ENCODE data around the gene SDK1. TPM values are rescaled to one million over a fixed set of nuclear protein-coding genes. Genes with fewer than 3 reads are reported as not detected.

The SDK1 gene
- total and polyA plus RNA-seq, 2 of the 8 experiments (the other 6 are each of a cell fraction or from before 2014, with no cell fraction given) = 3.3 to 7.2 TPM

DNA sequence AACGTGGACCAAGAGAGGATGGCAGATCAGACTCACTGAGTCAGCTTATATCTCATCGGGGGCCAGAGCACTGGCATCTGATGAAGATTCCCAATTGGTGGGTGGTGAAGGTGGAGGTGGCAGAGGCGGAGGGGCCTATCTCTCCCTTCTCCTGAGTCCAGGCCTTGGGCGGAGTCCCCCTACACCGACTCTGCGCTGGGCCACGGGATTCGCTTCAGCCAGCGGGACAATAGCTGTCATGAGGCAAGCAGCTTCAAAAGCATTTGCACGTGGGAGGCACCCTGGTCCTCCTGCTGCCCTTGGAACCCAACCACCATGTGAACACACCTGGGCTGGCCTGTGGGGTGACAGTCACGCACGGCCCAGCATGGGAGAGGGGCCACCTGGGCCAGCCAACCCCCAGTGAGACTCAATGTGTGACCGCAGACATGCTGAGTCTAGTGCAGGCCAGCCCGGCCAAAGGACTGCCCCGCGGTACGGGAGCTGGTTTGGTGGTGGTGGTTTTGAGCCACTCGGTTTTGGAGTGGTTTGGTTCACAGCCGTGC, 914.2 kb downstream of the SDK1 start:
- Histone ChIP-seq H3K4me1 (replicated peaks in 1 of 4; ENCODE audit: control insufficient read depth in 3 of 4, insufficient read depth in 4 of 4, low read length in 3 of 4) (no peaks in the 10 kb centered on the region; a peak in 1 of 7 replicates), H2BK5ac (ENCODE audit: low read depth, low read length) (no peak overlapping the region), H2BK120ac (replicated peaks; ENCODE audit: low read depth, low read length) (no peak overlapping the region), H3K18ac (ENCODE audit: extremely low read depth, low read length) (no peak overlapping the region), H3K23me2 (ENCODE audit: low read depth, low read length) (peaks cover 2% of the 10 kb centered on the region; the same call in 1 of the 2 replicates), H3K79me2 (ENCODE audit: control insufficient read depth in 1 of 2, insufficient read depth in 2 of 2, low read length in 2 of 2) (no peaks in the 10 kb centered on the region), H3K56ac (replicated peaks; ENCODE audit: insufficient read length, low read depth, low read length) (no peak overlapping the region), H3K4me3 (ENCODE audit: extremely low read depth in 1 of 4, insufficient read depth in 2 of 4, low read depth in 3 of 4, low read length in 4 of 4) (no peak overlapping the region), H3K36me3 (ENCODE audit: control insufficient read depth in 2 of 4, insufficient read depth in 4 of 4, low read length in 3 of 4) (no peaks in the 10 kb centered on the region), H3K79me1 (ENCODE audit: low read depth, low read length) (no peaks in the 10 kb centered on the region), H4K8ac (ENCODE audit: extremely low read depth, insufficient read depth, low read length) (no peak overlapping the region), H4K20me1 (replicated peaks in 1 of 2; ENCODE audit: control insufficient read depth in 1 of 2, insufficient read depth in 2 of 2, low read length in 2 of 2) (no peaks in the 10 kb centered on the region), H4K5ac (ENCODE audit: insufficient read length, low read depth, low read length) (no peak overlapping the region), H2BK15ac (ENCODE audit: low read length) (no peak overlapping the region), H3K27ac (ENCODE audit: low read depth, low read length) (no peak overlapping the region), H2BK12ac (ENCODE audit: low read depth, low read length) (no peak overlapping the region), H2BK20ac (ENCODE audit: low read length) (no peak overlapping the region), H2AFZ (ENCODE audit: low read length) (no peak overlapping the region), H4K91ac (replicated peaks; ENCODE audit: insufficient read length, low read length) (no peak overlapping the region), H3K9me3 (ENCODE audit: insufficient read depth in 2 of 2, low read depth in 1 of 2, low read length in 1 of 2) (no peaks in the 10 kb centered on the region; a peak in 1 of 4 replicates), H2AK5ac (ENCODE audit: low read depth, low read length) (no peak overlapping the region), H3K4ac (replicated peaks; ENCODE audit: insufficient read length, low read depth, low read length) (no peak overlapping the region), H3K9ac (replicated peaks in 1 of 4; ENCODE audit: extremely low read depth in 1 of 4, low read depth in 3 of 4, low read length in 3 of 4) (no peak overlapping the region), H3K4me2 (ENCODE audit: insufficient read depth in 1 of 2, low read depth in 2 of 2, low read length in 2 of 2) (no peak overlapping the region), H3K14ac (ENCODE audit: insufficient read length) (no peak overlapping the region), H3K23ac (ENCODE audit: insufficient read length) (no peak overlapping the region), H3K27me3 (replicated peaks in 1 of 4; ENCODE audit: control insufficient read depth in 3 of 4, extremely low read depth in 1 of 4, insufficient read depth in 3 of 4, low read length in 3 of 4) (no peaks in the 10 kb centered on the region; a peak in 1 of 7 replicates)
- TF ChIP-seq SIRT6 (IDR thresholded peaks at IDR 0.05; ENCODE audit: low read length) (no peak), CEBPB (IDR thresholded peaks at IDR 0.05; ENCODE audit: low read depth, low read length) (no peak), TAF1 (IDR thresholded peaks at IDR 0.05; ENCODE audit: low read depth, low read length) (no peak), EGR1 (IDR thresholded peaks at IDR 0.05; ENCODE audit: borderline replicate concordance, low read depth, low read length) (no peak), NRF1 (IDR thresholded peaks at IDR 0.05; ENCODE audit: low read depth, low read length) (no peak), RNF2 (IDR thresholded peaks at IDR 0.05; ENCODE audit: borderline replicate concordance, low read depth, low read length, missing control alignments, poor library complexity, severe bottlenecking) (no peak)
- DNase-seq (ENCODE audit: low read depth in 1 of 2, low spot score in 2 of 2) (no peak), FAIRE-seq (no peak)
- ChIA-PET CTCF (ENCODE audit: partially characterized antibody) (no interaction called here), POLR2A (ENCODE audit: partially characterized antibody) (no interaction called here)
- WGBS, 2 experiments (ENCODE audit: extremely low coverage in 1 of 2, insufficient coverage in 1 of 2, insufficient read length in 1 of 2, insufficient replicate concordance in 2 of 2, low coverage in 1 of 2, low lambda C conversion rate in 2 of 2, missing lambda C conversion rate in 1 of 2) = 93% methylated on average over 19 of the region's 19 CpGs; no CpG with 5 or more reads in 1 of the 2 experiments
